Endothelial cell of umbilical vein (primary cell): Measurements from ENCODE around the gene PAQR4. TPM values are rescaled to one million over a fixed set of nuclear protein-coding genes. Genes with fewer than 3 reads are reported as not detected.

Experiments used
- BruUV-seq: library from RNA; stranded (reverse); fragments of 400-500 nt; replicated peaks from 2 replicates; lab custom pipeline; 2021; lab: Mats Ljungman, UMichigan
- CTCF ChIA-PET: fragments of 300-600, 350-600 bp; sonication (Branson Sonifier 250); formaldehyde crosslinking; loops from one replicate; lab custom pipeline; 2021; ENCODE audit warnings: antibody characterized with exemption, inconsistent platforms; lab: Charles Lee
- POLR2A ChIA-PET: fragments of 300-600, 350-600 bp; sonication (Branson Sonifier 250); formaldehyde crosslinking; loops from one replicate; lab custom pipeline; 2021; ENCODE audit warnings: antibody characterized with exemption, inconsistent platforms; lab: Charles Lee
- DNase-seq: peaks from one replicate; pipeline ENCODE4 v3.0.0-alpha.2; 2011; ENCODE audit warnings: low read depth, low spot score
- FAIRE-seq: peaks from 2 replicates; lab custom pipeline; 2011; peaks lifted over from hg19 to GRCh38; lab: Jason Lieb, UNC
- H2AFZ ChIP-seq: 2 replicates; pipeline ENCODE4 v1.6.0; 2012; ENCODE audit warnings: low read depth, low read length, control low read depth, inconsistent platforms
- H3K27ac ChIP-seq: 2 replicates; pipeline ENCODE4 v1.5.1; 2011; ENCODE audit warnings: low read depth, mild to moderate bottlenecking, control low read depth, low read length, moderate library complexity; ENCODE audit not compliant: insufficient read depth
- H3K27me3 ChIP-seq, 2 experiments: 2 replicates each; pipeline versions ENCODE4 v1.6.0 to v1.6.1; 2011; ENCODE audit warnings: low read length in 2 of 2, mixed read lengths in 1 of 2; ENCODE audit not compliant: control insufficient read depth in 2 of 2, insufficient read depth in 2 of 2
- H3K36me3 ChIP-seq, 2 experiments: 2 replicates in 1 of 2; 3 replicates in 1 of 2; pipeline ENCODE4 v1.5.1; 2011; ENCODE audit warnings: low read length in 2 of 2, mild to moderate bottlenecking in 1 of 2, moderate library complexity in 1 of 2; ENCODE audit not compliant: control insufficient read depth in 2 of 2, insufficient read depth in 2 of 2; ENCODE audit errors: extremely low read depth in 1 of 2
- H3K4me1 ChIP-seq: 3 replicates; pipeline ENCODE4 v1.5.1; 2011; ENCODE audit warnings: mild to moderate bottlenecking, low read length; ENCODE audit not compliant: control insufficient read depth, insufficient read depth; ENCODE audit errors: extremely low read depth
- H3K4me2 ChIP-seq: 2 replicates; pipeline ENCODE4 v1.6.1; 2011; ENCODE audit warnings: low read length, control low read depth, mixed read lengths; ENCODE audit not compliant: insufficient read depth
- H3K4me3 ChIP-seq, 3 experiments: fragments of 200-600 bp in 1 of 3; sonication (generic), shearing (Covaris generic) in 1 of 3; replicated peaks in 1 of 3; 2 replicates each; pipeline ENCODE4 v1.5.1; 2011 to 2016; ENCODE audit warnings: control low read depth in 3 of 3, low read length in 3 of 3, mild to moderate bottlenecking in 2 of 3, inconsistent platforms in 1 of 3, low read depth in 1 of 3, moderate library complexity in 1 of 3; ENCODE audit not compliant: insufficient read depth in 1 of 3
- H3K79me2 ChIP-seq: 2 replicates; pipeline ENCODE4 v1.6.0; 2012; ENCODE audit warnings: low read length, inconsistent platforms; ENCODE audit not compliant: control insufficient read depth, insufficient read depth
- H3K9ac ChIP-seq: replicated peaks from 2 replicates; pipeline ENCODE3; 2011; ENCODE audit warnings: low read length, control low read depth; ENCODE audit not compliant: insufficient read depth; ENCODE audit errors: extremely low read depth
- H3K9me1 ChIP-seq: replicated peaks from 3 replicates; pipeline ENCODE4 v1.6.0; 2011; ENCODE audit warnings: mild to moderate bottlenecking, low read length; ENCODE audit not compliant: control insufficient read depth, insufficient read depth; ENCODE audit errors: extremely low read depth
- H3K9me3 ChIP-seq: replicated peaks from 2 replicates; pipeline ENCODE4 v1.5.1; 2012; ENCODE audit warnings: low read length, inconsistent platforms; ENCODE audit not compliant: control insufficient read depth, insufficient read depth
- H4K20me1 ChIP-seq: replicated peaks from 2 replicates; pipeline ENCODE3; 2011; ENCODE audit warnings: mild to moderate bottlenecking, low read length; ENCODE audit not compliant: control insufficient read depth, insufficient read depth; ENCODE audit errors: extremely low read depth
- CTCF ChIP-seq, 2 donors: IDR thresholded peaks; 1 replicate in 1 of 2; 2 replicates in 1 of 2; pipeline ENCODE4 v1.5.1; 2011; ENCODE audit warnings: low read length in 2 of 2, mild to moderate bottlenecking in 2 of 2, moderate library complexity in 2 of 2, control low read depth in 1 of 2, inconsistent platforms in 1 of 2, low read depth in 1 of 2; ENCODE audit not compliant: insufficient read depth in 1 of 2; ENCODE audit errors: extremely low read depth in 1 of 2
- EZH2 ChIP-seq: IDR thresholded peaks from 2 replicates; pipeline ENCODE4 v1.6.1; 2012; ENCODE audit warnings: borderline replicate concordance, low read depth, mild to moderate bottlenecking, moderate library complexity, low read length, inconsistent platforms; ENCODE audit not compliant: severe bottlenecking
- FOS ChIP-seq: IDR thresholded peaks from 2 replicates; pipeline ENCODE4 v1.6.1; 2011; ENCODE audit warnings: mild to moderate bottlenecking, low read length, moderate library complexity, borderline replicate concordance; ENCODE audit not compliant: insufficient read depth
- GATA2 ChIP-seq: IDR thresholded peaks from 2 replicates; pipeline ENCODE4 v1.7.0; 2011; ENCODE audit warnings: low read depth, mild to moderate bottlenecking, moderate library complexity, mixed read lengths, low read length; ENCODE audit not compliant: insufficient read length, insufficient read depth
- JUN ChIP-seq: IDR thresholded peaks from 2 replicates; pipeline ENCODE4 v1.6.1; 2011; ENCODE audit warnings: borderline replicate concordance, low read depth; ENCODE audit not compliant: insufficient read length, insufficient read depth
- MAX ChIP-seq: IDR thresholded peaks from 2 replicates; pipeline ENCODE4 v1.6.1; 2011; ENCODE audit not compliant: insufficient read depth, insufficient read length
- MYC ChIP-seq: IDR thresholded peaks from one replicate; pipeline ENCODE4 v1.6.1; 2011; ENCODE audit warnings: mild to moderate bottlenecking, low read depth, low read length
- POLR2A ChIP-seq: IDR thresholded peaks from 2 replicates; pipeline ENCODE4 v1.6.1; 2012; ENCODE audit warnings: low read depth, mild to moderate bottlenecking, control low read depth, low read length
- POLR2AphosphoS5 ChIP-seq: IDR thresholded peaks from 2 replicates; pipeline ENCODE4 v1.6.1; 2012; ENCODE audit warnings: low read depth, mild to moderate bottlenecking, control low read depth, low read length, moderate library complexity; ENCODE audit not compliant: insufficient read depth
- dilution Hi-C: fragments of 300-500 bp; cut with MboI; formaldehyde crosslinking; loops from one replicate; pipeline ENCODE4 v1.15.0; 2019; ENCODE audit warnings: low sequenced_read_pairs; ENCODE audit not compliant: extremely low pct_ligation_motif_present
- intact Hi-C: fragments of 100-400 bp; cut with micrococcal nuclease; formaldehyde crosslinking; loops from one replicate; pipeline ENCODE4 v1.10.0; 2022
- polyA plus RNA-seq, 4 experiments: library from polyadenylated mRNA; depleted of rRNA in 3 of 4; stranded (reverse) in 3 of 4; unstranded in 1 of 4; fragments of >200 nt; gene quantifications; 2 replicates each; pipeline versions ENCODE4 v1.2.1 to v1.2.3, GENCODE V29; 2011 to 2012; ENCODE audit warnings: missing spikeins in 1 of 4
- total RNA-seq: library from RNA; stranded (reverse); gene quantifications from 2 replicates; pipeline ENCODE4 v1.2.3, GENCODE V29; 2021

Gene PAQR4
- total and polyA plus RNA-seq, 2 donors (not counting 3 experiments of a cell fraction or from before 2014, with no cell fraction given) = 23.8 to 31.2 TPM

GRCh38 chr16:2990891-2991290 lies 21.7 kb downstream of the PAQR4 start:
- H3K79me2 ChIP-seq = no peaks in the 10 kb centered on the region
- H3K4me3 ChIP-seq = no peak overlapping the region
- no peak overlapping the region for H3K4me2 ChIP-seq
- no peak overlapping the region for H2AFZ ChIP-seq
- BruUV-seq = no TSS peak
- H3K9ac ChIP-seq = no peak overlapping the region
- H3K27me3 ChIP-seq = peaks cover 0 to 5% of the 10 kb centered on the region in 2 experiments
- H3K9me1 ChIP-seq = no peaks in the 10 kb centered on the region
- DNase-seq = no peak
- no peaks in the 10 kb centered on the region for H3K4me1 ChIP-seq
- H3K27ac ChIP-seq = no peak overlapping the region
- POLR2A ChIA-PET = no interaction called here
- H3K9me3 ChIP-seq = no peaks in the 10 kb centered on the region
- TF ChIP-seq GATA2 = no peak
- TF ChIP-seq EZH2 = no peak
- no peak for TF ChIP-seq POLR2AphosphoS5
- TF ChIP-seq MYC = no peak
- no peak for TF ChIP-seq POLR2A
- TF ChIP-seq JUN = no peak
- TF ChIP-seq CTCF (IDR thresholded peaks at IDR 0.05; ENCODE audit: extremely low read depth in 1 of 2, insufficient read depth in 1 of 2, low read depth in 1 of 2, low read length in 2 of 2) = no peak
- TF ChIP-seq FOS = no peak
- TF ChIP-seq MAX = no peak
- no peaks in the 10 kb centered on the region for H3K36me3 ChIP-seq
- FAIRE-seq = no peak
- CTCF ChIA-PET = no interaction called here
- dilution Hi-C loops = no loop called here
- H4K20me1 ChIP-seq = no peaks in the 10 kb centered on the region
- intact Hi-C loops = no loop called here
